HCT116 (cell line): ENCODE results near the gene PDE6G. TPM values are rescaled to one million over a fixed set of nuclear protein-coding genes. Genes with fewer than 3 reads are reported as not detected.

Experiments
- ATAC-seq: fragments of 200-7000 bp; cut with Tn5 transposase; 2 replicates; pipeline ENCODE4 v1.9.1; 2020; ENCODE audit warnings: mild to moderate bottlenecking, moderate library complexity
- BruUV-seq: library from RNA; stranded (reverse); fragments of 400-500 nt; replicated peaks from 2 replicates; lab custom pipeline; 2021; lab: Mats Ljungman, UMichigan
- CTCF ChIA-PET: fragments of 300-600 bp; sonication (Branson Sonifier 250); formaldehyde crosslinking; loops from one replicate; lab custom pipeline; 2021; ENCODE audit warnings: antibody characterized with exemption; lab: Charles Lee
- POLR2A ChIA-PET: fragments of 300-600, 350-600 bp; sonication (Branson Sonifier 250); formaldehyde crosslinking; loops from one replicate; lab custom pipeline; 2021; ENCODE audit warnings: antibody characterized with exemption; lab: Charles Lee
- RAD21 ChIA-PET, 2 experiments: fragments of 300-600 bp; sonication (Branson Sonifier 250); formaldehyde crosslinking; loops; one replicate each; lab custom pipeline; 2023; ENCODE audit warnings: low total read pairs in 2 of 2; ENCODE audit not compliant: uncharacterized antibody in 2 of 2, unreplicated experiment in 2 of 2, low non-redundant PET in 1 of 2; lab: Charles Lee
- DNase-seq: peaks from one replicate; pipeline ENCODE4 v3.0.0-alpha.2; 2010; ENCODE audit warnings: low read depth, low spot score
- H2AFZ ChIP-seq: fragments of 200-600 bp; shearing (Covaris generic), sonication (generic); 2 replicates; pipeline ENCODE4 v1.6.1; 2017; ENCODE audit warnings: low read depth, mixed run types, mixed read lengths, antibody characterized with exemption, low read length; ENCODE audit not compliant: poor library complexity, severe bottlenecking
- H3K27ac ChIP-seq: 2 replicates; pipeline ENCODE4 v1.5.1; 2012; ENCODE audit warnings: low read depth, low read length
- H3K27me3 ChIP-seq: fragments of 200-600 bp; sonication (generic); 2 replicates; pipeline ENCODE4 v1.6.1; 2016; ENCODE audit warnings: mixed run types, low read length, mixed read lengths; ENCODE audit not compliant: insufficient read depth
- H3K36me3 ChIP-seq, 2 experiments: fragments of 200-500 bp in 1 of 2; fragments of 200-600 bp in 1 of 2; sonication (Bioruptor generic) in 1 of 2; sonication (generic) in 1 of 2; 2 replicates each; pipeline versions ENCODE4 v1.5.1 to v1.6.1; 2014 to 2016; ENCODE audit warnings: low read length in 2 of 2, inconsistent platforms in 1 of 2, mixed read lengths in 1 of 2, mixed run types in 1 of 2; ENCODE audit not compliant: insufficient read depth in 2 of 2, control insufficient read depth in 1 of 2
- H3K4me1 ChIP-seq, 2 experiments: fragments of 200-600 bp in 1 of 2; sonication (generic) in 1 of 2; 2 replicates each; pipeline versions ENCODE4 v1.5.1 to v1.6.1; 2012 to 2017; ENCODE audit warnings: low read length in 2 of 2, inconsistent platforms in 1 of 2, mild to moderate bottlenecking in 1 of 2, mixed read lengths in 1 of 2, mixed run types in 1 of 2, moderate library complexity in 1 of 2; ENCODE audit not compliant: insufficient read depth in 2 of 2, control insufficient read depth in 1 of 2
- H3K4me2 ChIP-seq: fragments of 200-600 bp; sonication (generic); 2 replicates; pipeline ENCODE4 v1.6.1; 2017; ENCODE audit warnings: mixed run types, low read length, mixed read lengths
- H3K4me3 ChIP-seq, 2 experiments: fragments of 200-600 bp in 1 of 2; sonication (generic) in 1 of 2; replicated peaks in 1 of 2; 2 replicates each; pipeline ENCODE4 v1.5.1; 2011 to 2016; ENCODE audit warnings: low read length in 2 of 2, control low read depth in 1 of 2, low read depth in 1 of 2, mild to moderate bottlenecking in 1 of 2, mixed read lengths in 1 of 2, mixed run types in 1 of 2
- H3K79me2 ChIP-seq: fragments of 200-600 bp; sonication (generic); 2 replicates; pipeline ENCODE4 v1.6.1; 2017; ENCODE audit warnings: mild to moderate bottlenecking, mixed run types, low read length, moderate library complexity, mixed read lengths; ENCODE audit not compliant: insufficient read depth
- H3K9ac ChIP-seq: fragments of 200-600 bp; sonication (generic); 2 replicates; pipeline ENCODE4 v1.6.1; 2016; ENCODE audit warnings: low read length, mixed read lengths
- H3K9me2 ChIP-seq: fragments of 200-600 bp; sonication (generic), shearing (Covaris generic); 2 replicates; pipeline ENCODE4 v1.6.1; 2017; ENCODE audit warnings: mixed run types, mild to moderate bottlenecking, moderate library complexity; ENCODE audit not compliant: insufficient read depth
- H3K9me3 ChIP-seq, 2 experiments: fragments of 200-500 bp in 1 of 2; fragments of 200-600 bp in 1 of 2; sonication (Bioruptor generic) in 1 of 2; sonication (generic) in 1 of 2; 2 replicates each; pipeline ENCODE4 v1.6.1; 2014 to 2017; ENCODE audit warnings: low read length in 2 of 2, mixed read lengths in 2 of 2, inconsistent platforms in 1 of 2, low read depth in 1 of 2, mild to moderate bottlenecking in 1 of 2, mixed run types in 1 of 2, moderate library complexity in 1 of 2; ENCODE audit not compliant: control insufficient read depth in 1 of 2, insufficient read depth in 1 of 2
- H4K20me1 ChIP-seq: fragments of 200-600 bp; sonication (generic), shearing (Covaris generic); 2 replicates; pipeline ENCODE4 v1.6.1; 2017; ENCODE audit warnings: mixed run types, mild to moderate bottlenecking, moderate library complexity; ENCODE audit not compliant: insufficient read depth
- CBX3 ChIP-seq: IDR thresholded peaks from 2 replicates; pipeline ENCODE4 v1.6.1; 2012; ENCODE audit warnings: low read depth
- CEBPB ChIP-seq: IDR thresholded peaks from 2 replicates; pipeline ENCODE4 v1.6.1; 2012; ENCODE audit warnings: low read depth
- EGR1 ChIP-seq: IDR thresholded peaks from 2 replicates; pipeline ENCODE4 v1.6.1; 2012; ENCODE audit warnings: low read depth
- ELF1 ChIP-seq: IDR thresholded peaks from 2 replicates; pipeline ENCODE4 v1.6.1; 2012; ENCODE audit warnings: low read depth, borderline replicate concordance
- EZH2 ChIP-seq: fragments of 200-600 bp; sonication (generic); IDR thresholded peaks from 2 replicates; pipeline ENCODE4 v1.6.1; 2017; ENCODE audit warnings: antibody characterized with exemption, mixed run types
- EZH2phosphoT487 ChIP-seq: fragments of 200-600 bp; IDR thresholded peaks from 2 replicates; pipeline ENCODE4 v1.6.1; 2018; ENCODE audit warnings: antibody characterized with exemption, borderline replicate concordance
- FOSL1 ChIP-seq: IDR thresholded peaks from 2 replicates; pipeline ENCODE4 v1.6.1; 2012; ENCODE audit warnings: low read depth
- JUND ChIP-seq: IDR thresholded peaks from 2 replicates; pipeline ENCODE4 v1.6.1; 2012
- RAD21 ChIP-seq: IDR thresholded peaks from 2 replicates; pipeline ENCODE4 v1.6.1; 2012; ENCODE audit warnings: low read depth, mild to moderate bottlenecking
- SIN3A ChIP-seq: IDR thresholded peaks from 2 replicates; pipeline ENCODE4 v1.6.1; 2012; ENCODE audit warnings: low read depth
- SP1 ChIP-seq: IDR thresholded peaks from 2 replicates; pipeline ENCODE4 v1.6.1; 2012; ENCODE audit warnings: low read depth
- YY1 ChIP-seq: IDR thresholded peaks from 2 replicates; pipeline ENCODE4 v1.6.1; 2011; ENCODE audit warnings: low read length, low read depth, moderate library complexity, mild to moderate bottlenecking; ENCODE audit not compliant: insufficient replicate concordance; ENCODE audit errors: extremely low read depth
- ZNF274 ChIP-seq: fragments of 200-500 bp; sonication (Bioruptor generic); IDR thresholded peaks from 2 replicates; pipeline ENCODE4 v1.6.1; 2014; ENCODE audit warnings: mild to moderate bottlenecking, low read depth, low read length, inconsistent platforms
- intact Hi-C: fragments of 100-400 bp; cut with micrococcal nuclease; formaldehyde crosslinking; loops from 2 replicates; pipeline ENCODE4 v1.10.0; 2022
- total RNA-seq: library from RNA; stranded (reverse); gene quantifications from one replicate; pipeline ENCODE4 v1.2.1, GENCODE V29; 2021; ENCODE audit not compliant: unreplicated experiment
- TF ChIP-seq, protein P1 (sequence below): IDR thresholded peaks from 2 replicates; pipeline ENCODE4 v1.6.1; 2012
- TF ChIP-seq, protein P2 (sequence below): IDR thresholded peaks from 2 replicates; pipeline ENCODE4 v1.6.1; 2011; ENCODE audit warnings: mild to moderate bottlenecking, low read length, moderate library complexity; ENCODE audit not compliant: insufficient replicate concordance; ENCODE audit errors: extremely low read depth
- TF ChIP-seq, protein P3 (sequence below): IDR thresholded peaks from 2 replicates; pipeline ENCODE4 v1.6.1; 2012; ENCODE audit warnings: low read depth
- TF ChIP-seq, protein P4 (sequence below): IDR thresholded peaks from 2 replicates; pipeline ENCODE4 v1.6.1; 2012

The PDE6G gene
- total RNA-seq, 1 experiment from 2014 or later = not detected

DNA sequence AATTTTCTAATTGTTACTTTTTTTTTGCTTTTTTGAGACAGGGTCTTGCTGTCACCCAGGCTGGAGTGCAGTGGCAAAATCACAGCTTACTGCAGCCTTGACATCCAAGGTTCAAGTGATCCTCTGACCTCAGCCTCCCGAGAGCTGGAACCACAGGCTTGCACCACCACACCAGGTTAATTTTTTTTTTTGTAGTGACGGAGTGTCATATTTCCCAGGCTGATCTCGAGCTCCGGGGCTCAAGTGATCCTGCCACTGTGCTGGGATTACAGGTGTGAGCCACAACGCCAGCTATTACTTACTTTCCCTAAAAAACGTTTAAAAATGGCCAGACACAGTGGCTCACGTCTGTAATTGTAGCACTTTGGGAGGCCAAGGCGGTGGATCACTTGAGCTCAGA, 26.1 kb downstream of the PDE6G start:
- CTCF ChIA-PET = no interaction called here

More for the DNA sequence above, 26.1 kb downstream of the PDE6G start:
- Histone ChIP-seq H3K9ac (no peak overlapping the region), H2AFZ (no peak overlapping the region), H3K36me3 (peaks cover 36 to 49% of the 10 kb centered on the region in 2 experiments), H3K4me2 (no peak overlapping the region), H3K27me3 (no peaks in the 10 kb centered on the region), H4K20me1 (peaks cover 1% of the 10 kb centered on the region; the same call in 1 of the 2 replicates), H3K9me3 (no peaks in the 10 kb centered on the region), H3K4me3 (no peak overlapping the region), H3K4me1 (peaks cover 6 to 11% of the 10 kb centered on the region in 2 experiments), H3K79me2 (peaks cover 96% of the 10 kb centered on the region), H3K27ac (no peak overlapping the region), H3K9me2 (no peaks in the 10 kb centered on the region)
- POLR2A ChIA-PET = interaction anchor here (0.7 kb wide), 1 partner anchor 24 kb away, joined by 3 read pairs; no protein-coding TSS in a partner anchor
- no TSS peak for BruUV-seq
- DNase-seq (no peak), ATAC-seq (no peak)
- RAD21 ChIA-PET = no interaction called here
- TF ChIP-seq FOSL1 (no peak), CEBPB (no peak), EZH2 (no peak), YY1 (no peak), EGR1 (no peak), ELF1 (no peak), JUND (no peak), SIN3A (no peak), ZNF274 (no peak), EZH2phosphoT487 (no peak), RAD21 (no peak), SP1 (no peak), CBX3 (no peak)
- TF ChIP-seq, protein P1, sequence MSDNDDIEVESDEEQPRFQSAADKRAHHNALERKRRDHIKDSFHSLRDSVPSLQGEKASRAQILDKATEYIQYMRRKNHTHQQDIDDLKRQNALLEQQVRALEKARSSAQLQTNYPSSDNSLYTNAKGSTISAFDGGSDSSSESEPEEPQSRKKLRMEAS = no peak
- TF ChIP-seq, protein P2, sequence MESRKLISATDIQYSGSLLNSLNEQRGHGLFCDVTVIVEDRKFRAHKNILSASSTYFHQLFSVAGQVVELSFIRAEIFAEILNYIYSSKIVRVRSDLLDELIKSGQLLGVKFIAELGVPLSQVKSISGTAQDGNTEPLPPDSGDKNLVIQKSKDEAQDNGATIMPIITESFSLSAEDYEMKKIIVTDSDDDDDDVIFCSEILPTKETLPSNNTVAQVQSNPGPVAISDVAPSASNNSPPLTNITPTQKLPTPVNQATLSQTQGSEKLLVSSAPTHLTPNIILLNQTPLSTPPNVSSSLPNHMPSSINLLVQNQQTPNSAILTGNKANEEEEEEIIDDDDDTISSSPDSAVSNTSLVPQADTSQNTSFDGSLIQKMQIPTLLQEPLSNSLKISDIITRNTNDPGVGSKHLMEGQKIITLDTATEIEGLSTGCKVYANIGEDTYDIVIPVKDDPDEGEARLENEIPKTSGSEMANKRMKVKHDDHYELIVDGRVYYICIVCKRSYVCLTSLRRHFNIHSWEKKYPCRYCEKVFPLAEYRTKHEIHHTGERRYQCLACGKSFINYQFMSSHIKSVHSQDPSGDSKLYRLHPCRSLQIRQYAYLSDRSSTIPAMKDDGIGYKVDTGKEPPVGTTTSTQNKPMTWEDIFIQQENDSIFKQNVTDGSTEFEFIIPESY = no peak
- TF ChIP-seq, protein P3, sequence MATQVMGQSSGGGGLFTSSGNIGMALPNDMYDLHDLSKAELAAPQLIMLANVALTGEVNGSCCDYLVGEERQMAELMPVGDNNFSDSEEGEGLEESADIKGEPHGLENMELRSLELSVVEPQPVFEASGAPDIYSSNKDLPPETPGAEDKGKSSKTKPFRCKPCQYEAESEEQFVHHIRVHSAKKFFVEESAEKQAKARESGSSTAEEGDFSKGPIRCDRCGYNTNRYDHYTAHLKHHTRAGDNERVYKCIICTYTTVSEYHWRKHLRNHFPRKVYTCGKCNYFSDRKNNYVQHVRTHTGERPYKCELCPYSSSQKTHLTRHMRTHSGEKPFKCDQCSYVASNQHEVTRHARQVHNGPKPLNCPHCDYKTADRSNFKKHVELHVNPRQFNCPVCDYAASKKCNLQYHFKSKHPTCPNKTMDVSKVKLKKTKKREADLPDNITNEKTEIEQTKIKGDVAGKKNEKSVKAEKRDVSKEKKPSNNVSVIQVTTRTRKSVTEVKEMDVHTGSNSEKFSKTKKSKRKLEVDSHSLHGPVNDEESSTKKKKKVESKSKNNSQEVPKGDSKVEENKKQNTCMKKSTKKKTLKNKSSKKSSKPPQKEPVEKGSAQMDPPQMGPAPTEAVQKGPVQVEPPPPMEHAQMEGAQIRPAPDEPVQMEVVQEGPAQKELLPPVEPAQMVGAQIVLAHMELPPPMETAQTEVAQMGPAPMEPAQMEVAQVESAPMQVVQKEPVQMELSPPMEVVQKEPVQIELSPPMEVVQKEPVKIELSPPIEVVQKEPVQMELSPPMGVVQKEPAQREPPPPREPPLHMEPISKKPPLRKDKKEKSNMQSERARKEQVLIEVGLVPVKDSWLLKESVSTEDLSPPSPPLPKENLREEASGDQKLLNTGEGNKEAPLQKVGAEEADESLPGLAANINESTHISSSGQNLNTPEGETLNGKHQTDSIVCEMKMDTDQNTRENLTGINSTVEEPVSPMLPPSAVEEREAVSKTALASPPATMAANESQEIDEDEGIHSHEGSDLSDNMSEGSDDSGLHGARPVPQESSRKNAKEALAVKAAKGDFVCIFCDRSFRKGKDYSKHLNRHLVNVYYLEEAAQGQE = no peak
- TF ChIP-seq, protein P4, sequence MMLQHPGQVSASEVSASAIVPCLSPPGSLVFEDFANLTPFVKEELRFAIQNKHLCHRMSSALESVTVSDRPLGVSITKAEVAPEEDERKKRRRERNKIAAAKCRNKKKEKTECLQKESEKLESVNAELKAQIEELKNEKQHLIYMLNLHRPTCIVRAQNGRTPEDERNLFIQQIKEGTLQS = no peak
- intact Hi-C loops = no loop called here
